ENCODE measurements around the gene ZNF185. TPM values are rescaled to one million over a fixed set of nuclear protein-coding genes. Genes with fewer than 3 reads are reported as not detected.

The ZNF185 gene
- total RNA-seq, 1 donor from 2014 or later: 0.75 TPM

GRCh38 chrX:152945021-152945979 lies 47.4 kb downstream of the ZNF185 start:
- intact Hi-C loops (cut with micrococcal nuclease): loop anchor here (10.0 kb wide), 1 partner anchor 820 kb away; the partner anchor contains the start of gene PLXNB3
- ATAC-seq (ENCODE audit: low read depth) (no peak), DNase-seq (no peak)
- Mint-ChIP-seq H3K9me3 (no peaks in the 10 kb centered on the region), H3K27me3 (no peaks in the 10 kb centered on the region), H3K4me3 (no peak overlapping the region), H3K27ac (no peak overlapping the region), H3K4me1 (peaks cover 9% of the 10 kb centered on the region), H3K36me3 (ENCODE audit: low read depth) (peaks cover 13% of the 10 kb centered on the region)
- CTCF ChIA-PET: no interaction called here
- POLR2A ChIA-PET: no interaction called here
- TF ChIP-seq CTCF (IDR thresholded peaks at IDR 0.05): no peak

GRCh38 chrX:152946681-152947080 lies 48.8 kb downstream of the ZNF185 start:
- intact Hi-C loops (cut with micrococcal nuclease): loop anchor here (10.0 kb wide), 1 partner anchor 818 kb away; the partner anchor contains the start of gene PLXNB3
- ATAC-seq (ENCODE audit: low read depth) (no peak), DNase-seq (no peak)
- CTCF ChIA-PET: no interaction called here
- no peak for TF ChIP-seq CTCF (IDR thresholded peaks at IDR 0.05)
- Mint-ChIP-seq H3K27ac (no peak overlapping the region), H3K4me3 (no peak overlapping the region), H3K36me3 (ENCODE audit: low read depth) (peaks cover 10% of the 10 kb centered on the region), H3K4me1 (peaks cover 4% of the 10 kb centered on the region), H3K27me3 (no peaks in the 10 kb centered on the region), H3K9me3 (no peaks in the 10 kb centered on the region)
- POLR2A ChIA-PET: no interaction called here

Other genes starting within 250 kb of the ZNF185 start
- not detected in 2 replicates for gene MAGEA3, start 199.3 kb upstream of the ZNF185 start, total RNA-seq
- not detected in 2 replicates for gene CSAG2, start 188.8 kb upstream of the ZNF185 start, total RNA-seq
- gene MAGEA2B, start 183.4 kb upstream of the ZNF185 start, total RNA-seq: not detected in 2 replicates
- not detected in 2 replicates for gene CSAG1, start 164.3 kb upstream of the ZNF185 start, total RNA-seq
- gene MAGEA12, start 164.3 kb upstream of the ZNF185 start, total RNA-seq: not detected in 2 replicates
- gene MAGEA2, start 144.2 kb upstream of the ZNF185 start, total RNA-seq: not detected in 2 replicates
- gene CSAG3, start 138.8 kb upstream of the ZNF185 start, total RNA-seq: not detected in 2 replicates
- gene MAGEA6, start 128.4 kb upstream of the ZNF185 start, total RNA-seq: not detected in 2 replicates
- gene CETN2, start 67.3 kb upstream of the ZNF185 start, total RNA-seq: 13.3 and 16.1 TPM in 2 replicates
- gene NSDHL, start 67.0 kb upstream of the ZNF185 start, total RNA-seq: 17.8 and 18.4 TPM in 2 replicates
- gene PNMA5, start 96.0 kb downstream of the ZNF185 start, total RNA-seq: 0.27 TPM in 1 of 2 replicates, not detected in the other
- 1.2 and 1.9 TPM in 2 replicates for gene PNMA3, start 158.4 kb downstream of the ZNF185 start, total RNA-seq
- gene PNMA6A, start 174.4 kb downstream of the ZNF185 start, total RNA-seq: 0.38 and 0.44 TPM in 2 replicates